ENCODE data around the gene CALR.
"Not testable (repeated sequence)": the region's sequence is repeated elsewhere in the genome, so short reads cannot be mapped to it uniquely, and the experiment has no call there.

CALR gene

DNA sequence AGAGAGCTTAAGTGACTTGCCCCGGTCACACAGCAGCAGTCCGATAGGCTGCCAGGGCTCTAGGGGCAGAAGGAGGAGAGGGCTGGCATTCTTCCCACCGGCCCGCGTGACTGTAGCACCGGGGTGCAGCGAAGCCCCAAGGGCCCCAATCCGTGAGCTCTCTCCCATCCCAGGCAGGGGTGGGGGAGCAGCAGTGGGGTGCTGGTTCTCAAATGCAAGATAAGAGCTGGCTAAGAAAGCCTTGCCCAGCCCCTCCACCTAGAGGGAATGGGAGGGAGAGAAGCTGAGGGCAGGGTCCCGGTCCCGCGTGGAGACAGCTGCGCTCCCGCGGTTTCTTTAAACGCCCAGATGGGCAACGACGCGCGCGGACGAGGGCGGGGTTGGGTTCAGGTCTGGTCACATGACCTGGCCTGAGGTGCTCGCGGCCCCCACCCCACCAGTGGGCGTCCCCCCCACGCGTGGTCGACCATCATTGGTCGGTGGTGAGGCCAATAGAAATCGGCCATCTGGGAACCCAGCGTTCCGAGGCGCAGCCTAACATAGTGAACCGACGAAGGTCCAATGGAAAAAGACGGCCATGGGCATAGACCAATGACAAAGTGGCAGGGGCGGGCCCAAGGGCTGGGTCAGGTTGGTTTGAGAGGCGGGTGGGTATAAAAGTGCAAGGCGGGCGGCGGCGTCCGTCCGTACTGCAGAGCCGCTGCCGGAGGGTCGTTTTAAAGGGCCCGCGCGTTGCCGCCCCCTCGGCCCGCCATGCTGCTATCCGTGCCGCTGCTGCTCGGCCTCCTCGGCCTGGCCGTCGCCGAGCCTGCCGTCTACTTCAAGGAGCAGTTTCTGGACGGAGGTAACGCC, at the start of gene CALR:
Gene CALR (plus strand): TSS at position 683 of the 852 bp plus-strand sequence. CDS start 71 bp downstream, at position 754.
- Histone ChIP-seq H3K9me3 (ENCODE audit: insufficient read depth, low read depth, low read length) (no peaks in the 10 kb centered on the region), H3K27ac (ENCODE audit: low read length) (peak within 1 kb of the TSS; percentile 91), H3K9ac (ENCODE audit: low read depth, low read length) (peak within 1 kb of the TSS; percentile 98), H3K4me1 (ENCODE audit: insufficient read depth, low read length) (peaks cover 9% of the 10 kb centered on the region; the same call in 1 of the 2 replicates), H3K36me3 (ENCODE audit: insufficient read depth, low read depth, low read length) (peaks cover 46% of the 10 kb centered on the region), H3K4me3 (ENCODE audit: low read length) (peak within 1 kb of the TSS; percentile 100), H3K27me3 (ENCODE audit: insufficient read depth, low read length) (no peaks in the 10 kb centered on the region)

DNA sequence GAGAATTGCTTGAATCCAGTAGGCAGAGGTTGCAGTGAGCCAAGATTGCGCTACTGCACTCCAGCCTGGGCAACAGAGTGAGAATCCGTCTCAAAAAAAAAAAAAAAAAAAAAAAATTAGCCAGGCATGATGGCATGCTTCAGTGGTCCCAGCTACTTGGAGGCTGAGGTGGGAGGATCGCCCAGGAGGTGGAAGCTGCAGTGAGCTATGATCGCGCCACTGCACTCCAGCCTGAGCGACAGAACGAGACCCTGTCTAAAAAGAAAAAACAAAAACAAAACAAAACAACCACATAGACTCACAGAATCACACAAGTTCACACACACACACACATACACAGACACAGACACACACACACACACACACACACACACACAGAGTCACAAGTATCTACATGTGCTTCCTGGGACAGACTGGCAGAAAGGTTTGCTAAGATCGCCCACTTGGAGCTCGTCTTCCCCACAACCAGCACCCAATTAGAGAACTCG, 48.1 kb upstream of the CALR start:
- H3K27ac ChIP-seq (ENCODE audit: low read length) = peak overlapping the region; percentile 90
- H3K9me3 ChIP-seq (ENCODE audit: insufficient read depth, low read depth, low read length); H3K4me1 ChIP-seq (ENCODE audit: insufficient read depth, low read length): not testable (repeated sequence)
- H3K4me3 ChIP-seq (ENCODE audit: low read length) = peak overlapping the region; percentile 79
- peaks cover 25% of the 10 kb centered on the region for H3K36me3 ChIP-seq (ENCODE audit: insufficient read depth, low read depth, low read length)
- H3K9ac ChIP-seq (ENCODE audit: low read depth, low read length) = peak overlapping the region; percentile 86; the same call in 1 of the 2 replicates
- H3K27me3 ChIP-seq (ENCODE audit: insufficient read depth, low read length) = peaks cover 26% of the 10 kb centered on the region

DNA sequence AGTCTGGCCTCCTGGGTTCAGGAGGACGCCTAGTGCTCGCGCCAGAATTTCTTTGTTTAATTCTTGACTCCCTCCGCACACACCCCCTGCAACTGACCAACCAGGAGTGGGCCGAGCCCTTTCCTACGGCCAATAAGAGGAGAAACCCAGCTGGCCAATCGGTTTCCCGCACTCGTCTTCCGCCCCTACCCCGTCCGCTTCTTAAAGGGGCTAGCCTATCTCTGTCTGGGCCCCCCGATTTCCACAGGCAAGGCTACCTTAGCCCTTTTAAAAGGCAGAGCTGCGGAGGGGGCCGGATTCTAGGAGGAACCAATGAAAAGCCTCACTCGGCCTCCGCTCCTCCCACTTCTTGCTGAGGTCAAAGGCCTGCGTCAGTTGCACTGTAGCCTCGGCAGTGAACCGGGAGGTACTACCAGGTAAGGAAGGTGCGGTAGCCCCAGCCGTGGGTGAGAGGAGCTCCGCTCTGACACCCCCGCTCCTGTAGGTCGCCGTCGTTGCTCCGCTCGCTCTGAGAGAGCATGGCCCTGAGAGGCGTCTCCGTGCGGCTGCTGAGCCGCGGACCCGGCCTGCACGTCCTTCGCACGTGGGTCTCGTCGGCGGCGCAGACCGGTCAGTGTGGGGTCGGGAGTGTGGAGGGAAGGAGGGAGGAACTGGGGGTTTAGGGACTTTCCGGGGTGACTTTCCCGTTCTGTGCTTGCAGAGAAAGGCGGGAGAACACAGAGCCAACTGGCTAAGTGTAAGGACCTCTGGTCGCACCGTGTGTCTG, 47.4 kb upstream of the CALR start, which contains the start of gene GCDH:
Gene GCDH (plus strand): TSS at position 374 of the 766 bp plus-strand sequence. CDS start 145 bp downstream, at position 519.
- peak within 1 kb of the TSS; percentile 90 for H3K27ac ChIP-seq (ENCODE audit: low read length)

DNA sequence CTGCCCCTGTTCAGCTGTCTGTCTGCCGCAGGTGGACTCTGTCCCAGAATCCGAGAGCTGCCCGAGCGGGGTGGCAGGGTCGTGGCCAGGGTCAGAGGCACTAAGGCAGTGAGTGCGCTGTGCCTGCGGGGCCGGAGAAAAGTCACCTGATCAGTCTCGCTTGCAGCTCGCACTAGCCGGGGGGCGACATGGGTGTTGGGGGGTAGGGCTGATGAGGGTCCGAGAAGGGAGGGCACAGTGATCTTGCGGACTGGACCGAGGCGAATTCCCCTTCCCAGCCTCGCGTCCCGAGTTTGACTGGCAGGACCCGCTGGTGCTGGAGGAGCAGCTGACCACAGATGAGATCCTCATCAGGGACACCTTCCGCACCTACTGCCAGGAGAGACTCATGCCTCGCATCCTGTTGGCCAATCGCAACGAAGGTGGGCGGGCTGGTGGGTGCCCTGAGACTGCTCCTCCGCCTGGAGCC, 46.8 kb upstream of the CALR start:
- no peaks in the 10 kb centered on the region for H3K4me1 ChIP-seq (ENCODE audit: insufficient read depth, low read length)
- H3K36me3 ChIP-seq (ENCODE audit: insufficient read depth, low read depth, low read length) = peaks cover 35% of the 10 kb centered on the region
- H3K27me3 ChIP-seq (ENCODE audit: insufficient read depth, low read length) = peaks cover 16% of the 10 kb centered on the region
- H3K27ac ChIP-seq (ENCODE audit: low read length) = no peak overlapping the region
- peak overlapping the region; percentile 98 for H3K4me3 ChIP-seq (ENCODE audit: low read length)
- no peaks in the 10 kb centered on the region for H3K9me3 ChIP-seq (ENCODE audit: insufficient read depth, low read depth, low read length)
- peak overlapping the region; percentile 84 for H3K9ac ChIP-seq (ENCODE audit: low read depth, low read length)

More for the DNA sequence above, 47.4 kb upstream of the CALR start, which contains the start of gene GCDH:
- H3K27me3 ChIP-seq (ENCODE audit: insufficient read depth, low read length) = peaks cover 22% of the 10 kb centered on the region
- H3K4me3 ChIP-seq (ENCODE audit: low read length) = peak within 1 kb of the TSS; percentile 98
- peak within 1 kb of the TSS; percentile 86 for H3K9ac ChIP-seq (ENCODE audit: low read depth, low read length)
- H3K36me3 ChIP-seq (ENCODE audit: insufficient read depth, low read depth, low read length) = peaks cover 28% of the 10 kb centered on the region
- no peaks in the 10 kb centered on the region for H3K9me3 ChIP-seq (ENCODE audit: insufficient read depth, low read depth, low read length)
- no peaks in the 10 kb centered on the region for H3K4me1 ChIP-seq (ENCODE audit: insufficient read depth, low read length)

DNA sequence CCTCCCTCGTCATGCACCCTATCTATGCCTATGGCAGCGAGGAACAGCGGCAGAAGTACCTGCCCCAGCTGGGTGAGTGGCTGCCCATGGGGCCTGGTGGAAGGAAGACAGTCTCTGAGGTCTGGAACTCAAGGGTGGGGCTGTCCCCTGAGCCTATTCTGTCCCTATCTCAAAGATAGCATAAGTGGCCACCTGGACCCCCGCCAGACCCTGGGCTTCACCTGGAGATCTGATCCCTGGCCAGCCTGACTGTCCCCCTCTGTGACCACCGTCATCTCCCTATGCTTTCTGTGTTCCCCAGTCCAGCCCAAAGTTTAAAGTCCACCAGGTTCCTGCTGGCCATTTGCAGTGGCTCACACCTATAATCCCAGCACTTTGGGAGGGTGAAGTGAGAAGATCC, 44.8 kb upstream of the CALR start:
- no peak overlapping the region for H3K4me3 ChIP-seq (ENCODE audit: low read length)
- no peaks in the 10 kb centered on the region for H3K9me3 ChIP-seq (ENCODE audit: insufficient read depth, low read depth, low read length)
- peaks cover 52% of the 10 kb centered on the region for H3K36me3 ChIP-seq (ENCODE audit: insufficient read depth, low read depth, low read length)
- H3K4me1 ChIP-seq (ENCODE audit: insufficient read depth, low read length) = no peaks in the 10 kb centered on the region
- H3K27ac ChIP-seq (ENCODE audit: low read length) = no peak overlapping the region
- no peak overlapping the region for H3K9ac ChIP-seq (ENCODE audit: low read depth, low read length)
- no peaks in the 10 kb centered on the region; the same call in 1 of the 2 replicates for H3K27me3 ChIP-seq (ENCODE audit: insufficient read depth, low read length)

DNA sequence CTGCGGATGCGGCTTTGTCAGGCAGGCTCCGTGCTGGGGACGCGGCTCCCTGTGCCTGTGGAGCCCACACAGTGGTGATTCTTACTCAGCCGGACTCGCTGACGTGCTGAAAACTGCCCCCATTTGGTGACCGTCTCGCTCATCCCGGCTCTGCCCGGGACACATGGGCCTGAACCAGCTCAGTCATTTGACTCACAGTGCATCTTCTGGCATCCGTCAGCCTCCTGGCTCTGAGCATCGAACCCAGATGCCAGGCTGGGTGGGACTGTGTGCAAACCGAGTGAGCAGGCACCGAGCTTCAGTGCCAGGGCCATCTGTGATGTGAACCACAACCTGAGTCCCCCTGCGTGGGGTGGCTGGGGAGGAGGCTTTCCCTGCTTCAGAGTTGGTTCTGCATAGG, 41.9 kb upstream of the CALR start:
- H3K27ac ChIP-seq (ENCODE audit: low read length) = no peak overlapping the region
- H3K9ac ChIP-seq (ENCODE audit: low read depth, low read length) = no peak overlapping the region
- peaks cover 65% of the 10 kb centered on the region for H3K36me3 ChIP-seq (ENCODE audit: insufficient read depth, low read depth, low read length)
- no peak overlapping the region for H3K4me3 ChIP-seq (ENCODE audit: low read length)
- H3K9me3 ChIP-seq (ENCODE audit: insufficient read depth, low read depth, low read length) = no peaks in the 10 kb centered on the region
- no peaks in the 10 kb centered on the region for H3K27me3 ChIP-seq (ENCODE audit: insufficient read depth, low read length)
- no peaks in the 10 kb centered on the region for H3K4me1 ChIP-seq (ENCODE audit: insufficient read depth, low read length)

DNA sequence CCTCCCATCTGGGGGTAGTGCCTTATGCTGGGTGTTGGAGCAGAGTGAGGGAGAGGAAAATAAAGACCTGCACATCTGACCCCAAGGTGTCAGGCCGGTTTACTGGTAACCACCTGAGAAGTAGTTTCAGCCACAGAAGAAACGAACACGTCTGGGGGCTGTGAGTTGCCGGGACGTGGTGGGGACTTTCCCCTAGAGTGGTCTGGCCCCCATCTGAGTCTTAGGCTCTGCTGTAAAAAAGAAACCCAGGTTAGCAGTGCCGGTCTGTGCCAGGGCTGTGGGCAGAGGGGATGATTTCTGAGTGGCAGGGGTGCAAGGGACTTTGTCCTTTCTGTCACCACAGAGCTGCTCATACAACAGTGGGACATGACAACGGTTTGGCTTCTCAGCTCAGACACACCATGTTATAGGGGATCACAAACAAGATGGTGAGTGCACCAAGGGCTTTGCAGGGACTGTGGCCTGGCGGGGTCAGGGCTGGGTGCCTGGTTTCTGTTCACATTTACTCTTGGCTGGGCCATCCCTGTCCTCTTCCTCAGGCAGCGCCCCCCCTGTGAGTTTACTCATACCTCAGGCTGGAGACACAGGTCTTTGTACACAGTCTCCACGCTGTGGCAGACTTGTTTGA, 38.4 kb upstream of the CALR start:
- no peak overlapping the region for H3K9ac ChIP-seq (ENCODE audit: low read depth, low read length)
- no peak overlapping the region for H3K27ac ChIP-seq (ENCODE audit: low read length)
- H3K4me3 ChIP-seq (ENCODE audit: low read length) = no peak overlapping the region

DNA sequence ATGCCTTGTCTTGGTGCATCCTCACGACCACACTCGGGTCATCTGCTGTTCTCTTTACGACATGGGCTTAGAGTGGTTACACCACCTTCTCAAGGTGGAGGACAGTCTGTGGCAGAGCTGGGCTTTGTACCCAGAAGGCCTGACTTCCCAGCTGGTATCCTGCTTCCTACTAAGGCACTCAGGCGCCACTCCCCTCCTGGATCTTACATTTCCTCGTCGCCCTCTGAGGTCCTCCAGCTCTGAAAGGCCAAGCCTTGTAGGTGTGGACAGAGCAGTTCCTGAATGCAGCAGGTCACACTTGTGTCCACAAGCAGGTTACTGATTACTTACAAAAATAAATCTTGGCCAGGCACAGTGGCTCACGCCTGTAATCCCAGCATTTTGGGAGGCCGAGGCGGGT, 31.2 kb upstream of the CALR start:
- H3K4me1 ChIP-seq (ENCODE audit: insufficient read depth, low read length) = no peaks in the 10 kb centered on the region; the same call in 1 of the 2 replicates
- H3K9ac ChIP-seq (ENCODE audit: low read depth, low read length) = no peak overlapping the region
- H3K27ac ChIP-seq (ENCODE audit: low read length) = no peak overlapping the region

More for the DNA sequence above, 38.4 kb upstream of the CALR start:
- H3K27me3 ChIP-seq (ENCODE audit: insufficient read depth, low read length) = no peaks in the 10 kb centered on the region
- H3K4me1 ChIP-seq (ENCODE audit: insufficient read depth, low read length) = no peaks in the 10 kb centered on the region
- H3K9me3 ChIP-seq (ENCODE audit: insufficient read depth, low read depth, low read length) = no peaks in the 10 kb centered on the region
- H3K36me3 ChIP-seq (ENCODE audit: insufficient read depth, low read depth, low read length) = peaks cover 44% of the 10 kb centered on the region

DNA sequence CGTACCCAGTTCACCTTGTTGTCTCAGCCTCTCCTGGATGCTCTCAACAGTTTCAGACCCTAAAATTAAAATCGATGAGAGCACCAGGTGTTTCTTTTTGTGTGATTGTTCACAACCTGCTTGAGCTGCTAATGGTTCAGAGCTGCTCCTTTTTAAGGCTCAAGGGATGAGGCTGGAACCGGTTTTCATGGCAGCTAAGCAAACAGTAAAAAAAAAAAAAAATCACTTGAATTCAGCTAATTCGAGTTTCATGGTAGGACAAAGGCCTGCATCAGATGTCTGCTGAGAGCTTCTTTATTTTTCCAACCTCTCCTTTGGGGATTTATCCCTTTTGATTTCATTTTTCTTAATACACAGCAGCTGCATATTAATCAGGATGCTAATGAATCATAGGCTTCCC, 25.8 kb upstream of the CALR start:
- no peak overlapping the region for H3K27ac ChIP-seq (ENCODE audit: low read length)
- peak overlapping the region; percentile 46; the same call in 1 of the 2 replicates for H3K4me3 ChIP-seq (ENCODE audit: low read length)
- H3K36me3 ChIP-seq (ENCODE audit: insufficient read depth, low read depth, low read length) = no peaks in the 10 kb centered on the region
- peaks cover 15% of the 10 kb centered on the region; the same call in 1 of the 2 replicates for H3K4me1 ChIP-seq (ENCODE audit: insufficient read depth, low read length)
- no peaks in the 10 kb centered on the region for H3K9me3 ChIP-seq (ENCODE audit: insufficient read depth, low read depth, low read length)
- peak overlapping the region; percentile 59; the same call in 1 of the 2 replicates for H3K9ac ChIP-seq (ENCODE audit: low read depth, low read length)
- no peaks in the 10 kb centered on the region for H3K27me3 ChIP-seq (ENCODE audit: insufficient read depth, low read length)

More for the DNA sequence above, 31.2 kb upstream of the CALR start:
- Histone ChIP-seq H3K36me3 (ENCODE audit: insufficient read depth, low read depth, low read length) (no peaks in the 10 kb centered on the region), H3K4me3 (ENCODE audit: low read length) (no peak overlapping the region), H3K9me3 (ENCODE audit: insufficient read depth, low read depth, low read length) (no peaks in the 10 kb centered on the region), H3K27me3 (ENCODE audit: insufficient read depth, low read length) (no peaks in the 10 kb centered on the region)

DNA sequence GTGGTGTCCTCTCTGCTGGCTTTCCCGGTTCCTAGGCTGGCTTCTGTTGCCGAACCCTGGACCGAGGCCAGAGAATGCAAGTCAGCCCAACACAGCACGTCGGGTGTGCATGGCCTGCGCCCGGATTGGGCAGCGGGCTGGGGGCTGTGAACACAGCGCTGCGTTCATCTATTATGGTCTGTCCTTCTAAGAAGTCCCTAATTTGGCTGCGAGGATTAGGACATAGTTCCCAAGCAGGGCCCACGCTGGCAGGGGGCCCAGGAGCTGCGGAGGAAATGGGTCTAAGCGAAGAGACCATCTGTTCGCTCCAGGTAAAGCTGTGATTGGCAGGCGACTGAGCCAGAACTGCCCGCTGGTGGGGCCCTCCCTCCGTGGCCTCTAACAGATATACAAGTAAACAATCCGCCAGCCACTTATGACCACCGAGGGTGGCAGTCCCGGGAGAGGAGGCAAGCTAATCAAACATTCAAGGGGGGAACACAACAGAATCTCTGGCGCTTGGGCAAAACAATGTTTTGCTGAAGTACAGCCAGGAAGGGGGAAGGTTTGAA, 25.3 kb upstream of the CALR start:
- H3K4me1 ChIP-seq (ENCODE audit: insufficient read depth, low read length) = peaks cover 15% of the 10 kb centered on the region; the same call in 1 of the 2 replicates
- peak overlapping the region; percentile 46 for H3K4me3 ChIP-seq (ENCODE audit: low read length)
- no peak overlapping the region for H3K27ac ChIP-seq (ENCODE audit: low read length)
- H3K9me3 ChIP-seq (ENCODE audit: insufficient read depth, low read depth, low read length) = no peaks in the 10 kb centered on the region
- peak overlapping the region; percentile 59; the same call in 1 of the 2 replicates for H3K9ac ChIP-seq (ENCODE audit: low read depth, low read length)
- no peaks in the 10 kb centered on the region for H3K36me3 ChIP-seq (ENCODE audit: insufficient read depth, low read depth, low read length)
- H3K27me3 ChIP-seq (ENCODE audit: insufficient read depth, low read length) = peaks cover 4% of the 10 kb centered on the region
